Hepatic stellate cell (primary cell): ENCODE measurements around the gene DQX1.
"Not testable (repeated sequence)": the region's sequence is repeated elsewhere in the genome, so short reads cannot be mapped to it uniquely, and the experiment has no call there.

ENCODE experiments used
- DNase-seq: peaks from one replicate; pipeline ENCODE4 v3.0.0; 2011; ENCODE audit warnings: low spot score

DQX1 gene

DNA sequence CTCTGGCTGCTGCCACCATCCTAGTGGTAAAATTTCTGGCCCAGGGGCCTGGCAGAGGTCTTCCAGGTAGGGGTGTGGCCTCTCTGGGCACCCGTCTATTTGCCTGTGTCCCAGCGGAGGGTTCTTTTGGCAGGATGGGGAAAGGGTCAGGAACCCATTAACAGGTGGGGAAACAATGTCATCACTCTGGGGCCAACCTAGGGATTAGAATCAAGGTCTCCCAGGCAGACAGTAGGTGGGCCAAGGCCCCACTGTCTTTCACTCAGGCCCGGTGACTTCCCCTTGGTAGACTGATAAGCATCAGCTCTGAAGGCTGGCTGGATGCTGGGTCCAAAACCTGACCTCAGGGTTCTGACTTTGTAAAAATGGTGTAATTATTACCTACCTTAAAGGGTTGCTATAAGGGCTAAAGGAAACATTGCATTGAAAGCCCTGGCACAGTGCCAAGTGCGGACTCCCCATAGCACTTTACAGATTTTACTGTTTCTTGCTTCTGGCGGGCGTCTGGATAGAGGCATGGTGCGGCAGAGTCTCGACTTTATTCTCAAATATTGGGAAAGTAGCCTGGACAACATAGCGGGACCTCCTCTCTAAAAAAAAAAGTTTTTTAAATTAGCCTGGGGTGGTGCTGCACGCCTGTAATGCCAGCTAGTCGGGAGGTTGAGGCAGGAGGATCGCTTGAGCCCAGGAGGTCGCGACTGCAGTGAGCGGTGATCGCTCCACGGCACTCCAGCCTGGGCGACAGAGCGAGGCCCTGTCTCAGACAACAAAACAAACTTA is 28.8 kb downstream of the DQX1 start:
- no peak for DNase-seq

- DNase-seq, result no peak
Measured at GRCh38 chr2:74495440-74495839, 30.6 kb downstream of the DQX1 start.

DNA sequence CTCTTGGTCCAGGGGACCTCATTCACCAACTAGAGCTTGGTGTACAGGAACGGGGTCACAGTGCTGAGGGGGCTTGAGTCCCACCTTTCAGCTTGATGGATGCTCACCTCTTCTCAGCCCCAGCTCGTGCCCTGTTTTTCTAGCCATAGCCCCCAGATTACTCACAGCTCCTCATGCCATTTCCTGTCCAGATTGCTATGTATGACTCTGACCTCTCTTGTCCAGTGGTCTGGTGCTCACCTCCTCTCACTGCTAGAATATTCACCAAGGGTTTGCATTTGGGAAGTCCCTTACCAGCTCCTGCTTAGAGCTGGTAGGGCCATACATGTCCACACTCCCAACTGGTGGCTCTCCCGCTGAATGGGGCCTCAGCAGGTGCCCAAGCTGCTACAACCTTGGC is 32.5 kb downstream of the DQX1 start:
- no peak for DNase-seq

DNA sequence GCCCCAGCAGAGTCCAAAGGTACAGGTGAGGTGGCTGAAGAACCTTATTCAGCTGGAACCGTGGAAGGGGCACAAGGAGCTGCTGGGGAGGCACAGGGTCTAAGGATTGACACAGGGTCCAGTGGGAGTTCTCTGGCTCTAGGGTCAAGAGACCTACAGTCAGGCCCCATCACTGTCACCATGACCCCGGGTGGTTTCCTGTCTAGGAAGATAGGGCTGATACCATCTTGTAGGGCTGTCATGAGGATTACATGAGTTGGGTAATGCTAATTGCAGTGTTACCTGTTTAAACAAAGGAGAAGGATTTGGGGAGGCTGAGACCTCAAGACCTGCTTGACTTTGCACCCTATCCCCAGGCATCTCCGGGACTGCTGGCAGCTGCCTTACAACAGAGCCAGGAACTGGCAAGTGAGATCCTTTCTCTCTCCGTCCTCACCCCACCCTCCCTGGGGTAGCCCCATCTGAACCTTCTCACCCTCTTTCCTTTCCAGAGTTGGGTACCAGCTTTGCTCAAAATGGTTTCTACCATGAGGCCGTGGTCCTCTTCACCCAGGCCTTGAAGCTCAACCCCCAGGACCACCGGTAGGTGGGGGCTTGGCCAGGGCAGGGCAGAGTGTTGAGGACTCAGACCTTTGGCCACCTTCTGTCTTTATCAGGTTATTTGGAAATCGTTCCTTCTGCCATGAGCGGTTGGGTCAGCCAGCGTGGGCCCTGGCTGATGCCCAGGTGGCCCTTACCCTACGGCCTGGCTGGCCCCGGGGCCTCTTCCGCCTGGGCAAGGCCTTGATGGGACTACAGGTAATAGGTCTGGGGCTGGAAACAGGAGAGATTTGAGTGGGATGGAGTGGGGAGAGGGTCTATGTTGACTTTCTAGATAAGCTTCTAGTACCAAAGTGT is 34.1 kb downstream of the DQX1 start:
- DNase-seq, result no peak

GRCh38 chr2:74489906-74490305 is 36.1 kb downstream of the DQX1 start:
- no peak for DNase-seq

GRCh38 chr2:74488643-74489481 is 37.2 kb downstream of the DQX1 start:
- no peak for DNase-seq

GRCh38 chr2:74486141-74486540 is 39.9 kb downstream of the DQX1 start:
- DNase-seq, result no peak

DNA sequence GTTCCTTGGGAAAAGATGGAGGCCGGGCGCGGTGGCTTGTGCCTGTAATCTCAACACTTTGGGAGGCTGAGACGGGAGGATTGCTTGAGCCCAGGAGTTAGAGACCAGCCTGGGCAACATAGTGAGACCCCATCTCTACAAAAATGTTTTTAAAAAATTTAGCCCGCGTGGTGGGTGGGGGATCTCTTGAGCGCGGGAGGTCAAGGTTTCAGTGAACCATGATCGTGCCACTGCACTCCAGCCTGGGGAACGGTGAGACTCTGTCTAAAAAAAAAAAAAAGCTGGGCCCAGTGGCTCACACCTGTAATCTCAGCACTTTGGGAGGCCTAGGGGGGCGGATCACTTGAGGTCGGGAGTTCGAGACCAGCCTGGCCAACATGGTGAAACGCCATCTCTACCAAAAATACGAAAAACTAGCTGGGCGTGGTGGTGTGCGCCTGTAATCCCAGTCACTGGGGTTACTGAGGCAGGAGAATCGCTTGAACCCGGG is 42.3 kb downstream of the DQX1 start:
- DNase-seq, result not testable (repeated sequence)

DNA sequence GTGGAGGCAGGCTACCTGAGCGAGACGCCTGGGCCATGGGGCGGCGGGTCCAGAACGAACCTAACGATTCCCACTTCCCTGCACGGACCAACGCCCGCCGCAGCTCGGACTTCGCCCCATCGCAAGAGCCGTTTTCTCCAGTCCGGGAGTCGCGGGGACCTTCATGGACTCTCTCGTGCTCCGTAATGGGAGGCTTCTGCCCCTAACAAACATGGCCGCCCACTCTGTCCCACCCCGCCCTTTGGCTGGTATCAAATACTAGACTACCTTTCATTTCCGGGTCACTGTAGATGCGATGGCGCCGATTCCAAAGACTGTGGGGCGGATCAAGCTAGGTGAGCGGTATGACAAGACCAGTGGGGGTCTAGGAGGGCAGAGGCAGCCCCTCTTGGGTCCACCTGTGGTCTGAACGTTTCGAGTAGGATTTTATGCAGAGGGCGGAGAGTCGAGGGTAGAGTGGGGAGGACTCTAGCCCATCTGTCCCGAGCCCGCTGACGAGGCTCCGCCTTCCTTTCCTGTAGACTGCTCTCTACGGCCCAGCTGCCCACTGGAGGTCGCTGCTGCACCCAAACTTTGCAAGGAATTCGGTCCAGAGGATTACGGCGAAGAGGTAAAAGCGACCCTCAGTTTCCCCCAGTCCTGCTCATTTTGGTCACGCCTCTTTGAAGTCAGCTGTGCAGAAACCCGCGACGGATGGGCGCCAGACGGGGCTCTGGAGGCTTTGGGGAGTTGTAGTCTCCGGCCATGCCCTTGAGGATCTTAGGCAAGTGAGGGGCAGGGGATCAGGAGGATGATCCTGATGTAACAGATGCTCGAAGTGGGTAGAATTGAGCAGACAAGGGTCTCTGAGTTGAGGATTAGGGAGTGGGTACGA is 43.0 kb downstream of the DQX1 start, which contains the start of the genes CCDC142 and TTC31:
CCDC142 (minus strand) TSS at position 198 of the 874 bp plus-strand sequence; CDS start at position 37, 161 bp downstream.
TTC31 (plus strand) TSS at position 281 of the 874 bp plus-strand sequence; CDS start at position 296, 15 bp downstream.
- peak; percentile 94 for DNase-seq

- peak; percentile 52 for DNase-seq
Measured at GRCh38 chr2:74481961-74482800, 43.9 kb downstream of the DQX1 start.

DNA sequence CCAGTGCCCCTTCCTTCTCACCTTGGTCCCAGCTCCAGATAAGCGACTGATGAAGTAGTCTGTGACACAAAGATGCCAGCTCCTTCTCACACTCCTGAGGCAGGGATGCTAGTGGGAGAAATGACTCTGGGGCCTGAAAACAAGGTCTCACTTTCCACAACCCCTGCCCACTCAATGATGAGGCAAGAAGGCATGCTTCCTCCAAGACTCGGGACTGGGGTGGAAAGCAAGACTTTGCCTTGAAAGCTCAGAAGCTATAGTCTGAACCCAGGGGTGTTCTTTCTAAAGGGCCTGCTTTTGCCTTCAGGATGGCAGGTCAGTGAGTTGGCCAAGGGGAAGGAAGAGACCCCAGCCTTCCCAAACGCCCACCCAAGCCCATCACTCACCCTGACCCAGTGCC is 44.6 kb downstream of the DQX1 start:
- no peak for DNase-seq

- DNase-seq, result no peak
Measured at GRCh38 chr2:74474899-74475298, 51.1 kb downstream of the DQX1 start.

- no peak for DNase-seq
Measured at GRCh38 chr2:74474481-74474880, 51.5 kb downstream of the DQX1 start.

DNA sequence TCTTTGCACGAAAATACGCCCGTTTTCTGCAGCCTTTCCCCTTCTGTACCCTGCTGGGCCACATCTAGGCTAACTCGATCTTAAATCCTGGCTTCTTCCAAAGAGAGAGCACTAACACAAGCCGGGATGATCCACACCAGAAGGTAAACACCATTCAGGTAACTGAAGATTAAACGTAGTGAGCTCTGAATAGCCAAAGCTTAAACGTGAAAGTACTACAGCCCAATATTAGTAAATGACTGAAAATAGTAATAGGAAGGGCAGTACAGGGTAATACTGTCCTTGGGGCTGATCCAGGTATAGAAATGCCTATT is 53.1 kb downstream of the DQX1 start:
- no peak for DNase-seq

DNA sequence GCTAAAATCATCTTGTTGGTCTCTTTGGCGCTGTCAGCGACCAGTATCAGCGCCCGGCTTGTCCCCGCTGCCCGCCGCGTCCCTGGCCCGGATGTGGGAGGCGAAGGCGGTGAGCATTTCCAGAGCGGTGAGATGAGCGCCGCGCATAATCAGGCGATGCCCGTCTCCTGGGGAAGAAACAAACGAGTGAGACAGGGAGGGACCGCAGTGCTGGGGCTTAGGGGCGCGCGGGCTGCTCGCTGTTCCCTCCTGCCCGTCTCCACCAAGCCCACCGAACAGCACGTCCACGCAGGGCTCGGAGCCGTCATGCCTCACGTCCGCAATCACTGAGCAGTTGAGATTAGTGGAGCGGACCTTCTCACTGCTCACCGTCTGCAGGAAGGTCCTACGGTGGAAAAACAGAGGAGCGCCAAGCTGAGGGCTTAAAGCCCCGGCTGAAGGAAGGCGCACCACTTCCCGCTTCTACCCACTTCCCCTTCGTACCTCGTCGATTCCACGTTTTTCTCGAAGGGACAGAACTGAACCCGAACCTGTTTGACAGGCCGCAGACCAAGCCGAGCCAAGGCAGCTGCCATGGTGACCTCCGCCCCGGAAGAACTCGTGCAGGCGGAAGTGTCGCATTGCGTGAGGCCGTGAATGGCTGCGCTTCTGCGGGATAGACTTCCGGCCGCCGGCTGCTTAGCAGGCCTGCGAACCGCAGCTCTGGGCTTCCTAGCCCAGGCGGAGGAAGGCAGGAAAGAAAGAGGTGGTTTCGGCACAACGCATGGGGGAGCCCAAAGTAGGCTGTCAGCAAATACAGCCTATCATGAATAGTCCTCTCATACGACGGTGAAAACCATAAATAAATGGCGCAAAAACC is 53.7 kb downstream of the DQX1 start, which contains the start of gene MRPL53:
MRPL53 (minus strand) TSS at position 595 of the 859 bp plus-strand sequence; CDS start at position 575, 20 bp downstream.
- DNase-seq, result peak; percentile 77

DNA sequence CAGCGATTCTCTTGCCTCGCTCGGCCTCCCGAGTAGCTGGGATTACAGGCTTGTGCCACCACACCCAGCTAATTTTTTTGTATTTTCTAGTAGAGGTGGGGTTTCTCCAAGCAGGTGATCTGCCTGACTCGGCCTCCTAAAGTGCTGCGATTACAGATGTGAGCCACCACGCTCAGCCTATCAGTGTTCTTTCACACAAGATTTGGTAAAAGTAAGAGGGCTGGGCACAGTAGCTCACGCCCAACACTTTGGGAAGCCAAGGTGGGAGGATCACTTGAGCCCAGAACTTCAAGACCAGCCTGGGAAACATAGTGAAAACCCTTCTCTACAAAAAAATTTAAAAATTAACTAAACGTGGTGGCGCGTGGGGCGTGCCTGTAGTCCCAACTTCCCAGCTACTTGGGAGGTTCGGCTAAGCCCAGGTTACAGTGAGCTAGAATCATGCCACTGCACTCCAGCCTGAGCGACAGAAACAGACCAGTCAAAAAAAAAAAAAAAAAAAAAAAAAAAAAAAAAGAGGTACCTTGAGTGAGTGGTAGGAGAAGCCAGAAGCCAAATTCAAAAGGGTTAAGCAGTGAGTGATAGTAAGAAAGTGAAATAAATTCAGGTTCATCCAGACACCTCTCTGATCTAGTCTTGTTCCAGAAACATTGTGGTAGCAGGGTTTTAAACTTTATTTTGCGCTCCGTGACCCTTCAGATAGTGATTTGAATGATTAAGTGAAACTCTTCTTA is 54.5 kb downstream of the DQX1 start:
- DNase-seq, result no peak

- DNase-seq, result not testable (repeated sequence)
Measured at GRCh38 chr2:74470742-74471141, 55.3 kb downstream of the DQX1 start.
